HG03066 (cell line): ENCODE measurements around the gene AGBL5.

Experiments
- ATAC-seq: cut with Tn5 transposase; IDR thresholded peaks from one replicate; pipeline ENCODE4 v1.9.1; 2021; ENCODE audit warnings: low read depth; ENCODE audit not compliant: unreplicated experiment

AGBL5 gene

GRCh38 chr2:27050996-27051901, at the start of gene AGBL5:
TSS of gene AGBL5 (plus strand) at chr2:27051668. CDS start at chr2:27052959, 1,291 bp downstream.
- peak; percentile 72 for ATAC-seq

- no peak for ATAC-seq
These were observed 49.5 kb upstream of the AGBL5 start for GRCh38 chr2:27001950-27002349.

GRCh38 chr2:27003007-27003406, 48.5 kb upstream of the AGBL5 start:
- ATAC-seq: no peak

GRCh38 chr2:27003857-27004256, 47.6 kb upstream of the AGBL5 start:
- ATAC-seq: no peak

- no peak for ATAC-seq
These were observed 44.7 kb upstream of the AGBL5 start for GRCh38 chr2:27006602-27007415.

GRCh38 chr2:27007416-27008374, 43.8 kb upstream of the AGBL5 start:
- no peak for ATAC-seq

GRCh38 chr2:27008678-27009077, 42.8 kb upstream of the AGBL5 start:
- no peak for ATAC-seq

- ATAC-seq: no peak
These were observed 42.4 kb upstream of the AGBL5 start for GRCh38 chr2:27009083-27009482.

- no peak for ATAC-seq
These were observed 41.8 kb upstream of the AGBL5 start for GRCh38 chr2:27009716-27010115.

- no peak for ATAC-seq
These were observed 41.3 kb upstream of the AGBL5 start for GRCh38 chr2:27010139-27010538.

- no peak for ATAC-seq
These were observed 37.7 kb upstream of the AGBL5 start for GRCh38 chr2:27013738-27014137.

GRCh38 chr2:27014771-27015433, 36.6 kb upstream of the AGBL5 start:
- ATAC-seq: no peak

GRCh38 chr2:27016801-27017325, 34.6 kb upstream of the AGBL5 start:
- ATAC-seq: no peak

GRCh38 chr2:27018142-27018541, 33.3 kb upstream of the AGBL5 start:
- ATAC-seq: no peak

- ATAC-seq: no peak
These were observed 32.0 kb upstream of the AGBL5 start for GRCh38 chr2:27019459-27019858.

GRCh38 chr2:27019931-27020855, 31.3 kb upstream of the AGBL5 start:
- ATAC-seq: no peak

- ATAC-seq: no peak
These were observed 30.0 kb upstream of the AGBL5 start for GRCh38 chr2:27021253-27022049.

- no peak for ATAC-seq
These were observed 27.7 kb upstream of the AGBL5 start for GRCh38 chr2:27023740-27024139.
